Pancreas (tissue), 10 donors: ENCODE data around the gene HAND2. TPM values are rescaled to one million over a fixed set of nuclear protein-coding genes. Genes with fewer than 3 reads are reported as not detected.
A peak's percentile ranks its signal among the peaks of the same experiment; 100 is the strongest.

Experiments
- ATAC-seq, 4 donors: fragments of 200-7000 bp; cut with Tn5 transposase; one replicate each; pipeline versions ENCODE4 v1.8.0 to v1.9.1; 2020; ENCODE audit warnings: mild to moderate bottlenecking in 4 of 4, moderate library complexity in 4 of 4
- DNase-seq, 6 donors: peaks; one replicate each; pipeline ENCODE4 v3.0.0-alpha.2; 2020
- FAIRE-seq: peaks from 2 replicates; lab custom pipeline; 2012; peaks lifted over from hg19 to GRCh38; lab: Jason Lieb, UNC
- H3K27ac ChIP-seq, 4 donors: fragments of 200-600 bp; sonication (generic); 1 replicate in 3 of 4; 2 replicates in 1 of 4; pipeline versions ENCODE4 v1.5.0 to v1.8.0; 2020
- H3K27me3 ChIP-seq, 4 donors: fragments of 200-600 bp; one replicate each; pipeline ENCODE4 v1.8.0; 2021
- H3K36me3 ChIP-seq, 3 donors: fragments of 200-600 bp; sonication (generic) in 1 of 3; one replicate each; pipeline versions ENCODE4 v1.5.0 to v1.8.0; 2020 to 2021
- H3K4me1 ChIP-seq, 3 donors: fragments of 200-600 bp; one replicate each; pipeline ENCODE4 v1.8.0; 2021
- H3K4me3 ChIP-seq, 4 donors: fragments of 200-600 bp; sonication (generic) in 2 of 4; one replicate each; pipeline versions ENCODE4 v1.5.0 to v1.8.0; 2020 to 2021
- H3K9me3 ChIP-seq, 4 donors: fragments of 200-600 bp; one replicate each; pipeline ENCODE4 v1.8.0; 2021
- WGBS, 2 donors: extraction: QIAGEN DNeasy Blood & Tissue Kit; methylation state at CpG; one replicate each; pipeline ENCODE4 v1.1.7; 2013; 5-methylcytosine and 5-hydroxymethylcytosine counted together
- intact Hi-C, 3 donors: fragments of 100-400 bp; cut with DNase I; formaldehyde crosslinking; loops; one replicate each; pipeline versions ENCODE4 v1.11.1 to v1.14.2; 2022
- polyA plus RNA-seq, 2 donors: library from polyadenylated mRNA; stranded (reverse); fragments of 200-250 nt; gene quantifications; one replicate each; pipeline ENCODE4 v1.2.3, GENCODE V29; 2013
- total RNA-seq, 6 donors: library from RNA; stranded (reverse); fragmentation: NEBNext Ultra II Directional in 4 of 6; extraction: Animal tissue kit (Norgen Biotek cat#: 25700) in 4 of 6; gene quantifications; one replicate each; pipeline versions ENCODE4 v1.2.1 to v1.2.4, GENCODE V29; 2021 to 2023
- TF ChIP-seq, protein P1 (sequence below), 4 donors: fragments of 200-600 bp; sonication (generic) in 3 of 4; IDR thresholded peaks; one replicate each; pipeline versions ENCODE4 v1.5.0 to v1.8.0; 2021; ENCODE audit warnings: antibody characterized with exemption in 4 of 4
- donor health status: healthy with polysubstance abuse.
- donor health status: DM: no; HTN: no; CAD: no; lungs with moderate emphysema.
- donor health status: DM: no; HTN: no; CAD: no.
- donor health status: control.
- donor health status: control.
- donor health status: Bipolar disorder and iron deficiency.
- donor health status: DM: yes; HTN: yes; CAD: no.
- donor health status: DM: no; HTN: no; CAD: no.
- donor health status: DM: no; HTN: no; CAD: no.
- donor health status: DM: yes; HTN: yes; CAD: no.

Gene HAND2
- total and polyA plus RNA-seq, 8 donors, result 1.7 to 11.4 (median 3.5) TPM

DNA sequence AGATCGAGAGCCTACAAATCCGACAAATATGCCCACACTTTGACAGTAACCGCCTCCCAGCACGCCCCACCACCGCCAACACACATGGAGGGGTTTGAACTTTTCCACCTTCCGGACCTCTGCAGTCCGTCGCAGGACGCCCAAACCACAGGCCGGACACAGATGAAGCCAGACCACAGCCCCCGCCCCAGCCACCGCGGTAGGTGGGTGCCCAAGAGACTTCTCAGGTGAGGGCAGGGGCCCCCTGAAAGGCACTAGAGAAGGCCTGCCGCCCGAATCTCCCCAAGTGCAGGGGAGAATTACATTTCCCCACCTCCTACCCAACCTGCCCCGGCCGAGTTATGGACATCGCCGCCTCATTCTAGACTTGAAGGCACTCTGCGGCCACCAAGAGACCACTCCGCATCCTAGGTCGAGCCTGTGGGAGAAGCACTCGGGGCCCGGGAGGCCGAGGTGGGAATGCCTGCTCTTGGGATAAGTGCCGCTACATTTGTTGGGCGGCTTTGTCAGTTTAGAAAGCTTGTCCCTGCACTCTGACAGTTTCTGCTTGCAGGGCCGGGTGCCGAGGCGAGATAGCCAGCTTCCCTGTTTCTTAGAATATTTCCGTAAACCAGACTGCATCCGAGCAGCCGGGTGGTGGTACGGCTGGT is 21.5 kb downstream of the HAND2 start:
- DNase-seq (peak in 1 of 6 donors; percentile 53), ATAC-seq (no peak), FAIRE-seq (no peak)
- Histone ChIP-seq H3K36me3 (no peaks in the 10 kb centered on the region), H3K4me1 (no peaks in the 10 kb centered on the region), H3K27ac (peak overlapping the region in 1 of 4 donors; percentile 39), H3K9me3 (no peaks in the 10 kb centered on the region), H3K27me3 (no peaks in the 10 kb centered on the region), H3K4me3 (peak overlapping the region in 1 of 4 donors; percentile 45)
- 72 to 73% methylated on average over 34 of the region's 34 CpGs for WGBS, 2 donors
- TF ChIP-seq, protein P1, sequence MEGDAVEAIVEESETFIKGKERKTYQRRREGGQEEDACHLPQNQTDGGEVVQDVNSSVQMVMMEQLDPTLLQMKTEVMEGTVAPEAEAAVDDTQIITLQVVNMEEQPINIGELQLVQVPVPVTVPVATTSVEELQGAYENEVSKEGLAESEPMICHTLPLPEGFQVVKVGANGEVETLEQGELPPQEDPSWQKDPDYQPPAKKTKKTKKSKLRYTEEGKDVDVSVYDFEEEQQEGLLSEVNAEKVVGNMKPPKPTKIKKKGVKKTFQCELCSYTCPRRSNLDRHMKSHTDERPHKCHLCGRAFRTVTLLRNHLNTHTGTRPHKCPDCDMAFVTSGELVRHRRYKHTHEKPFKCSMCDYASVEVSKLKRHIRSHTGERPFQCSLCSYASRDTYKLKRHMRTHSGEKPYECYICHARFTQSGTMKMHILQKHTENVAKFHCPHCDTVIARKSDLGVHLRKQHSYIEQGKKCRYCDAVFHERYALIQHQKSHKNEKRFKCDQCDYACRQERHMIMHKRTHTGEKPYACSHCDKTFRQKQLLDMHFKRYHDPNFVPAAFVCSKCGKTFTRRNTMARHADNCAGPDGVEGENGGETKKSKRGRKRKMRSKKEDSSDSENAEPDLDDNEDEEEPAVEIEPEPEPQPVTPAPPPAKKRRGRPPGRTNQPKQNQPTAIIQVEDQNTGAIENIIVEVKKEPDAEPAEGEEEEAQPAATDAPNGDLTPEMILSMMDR (IDR thresholded peaks at IDR 0.05), result no peak
- intact Hi-C loops, result loop anchor here in 2 of 3 donors (10.0 kb wide), 3 partner anchors 236 to 606 kb away; no protein-coding TSS in a partner anchor

DNA sequence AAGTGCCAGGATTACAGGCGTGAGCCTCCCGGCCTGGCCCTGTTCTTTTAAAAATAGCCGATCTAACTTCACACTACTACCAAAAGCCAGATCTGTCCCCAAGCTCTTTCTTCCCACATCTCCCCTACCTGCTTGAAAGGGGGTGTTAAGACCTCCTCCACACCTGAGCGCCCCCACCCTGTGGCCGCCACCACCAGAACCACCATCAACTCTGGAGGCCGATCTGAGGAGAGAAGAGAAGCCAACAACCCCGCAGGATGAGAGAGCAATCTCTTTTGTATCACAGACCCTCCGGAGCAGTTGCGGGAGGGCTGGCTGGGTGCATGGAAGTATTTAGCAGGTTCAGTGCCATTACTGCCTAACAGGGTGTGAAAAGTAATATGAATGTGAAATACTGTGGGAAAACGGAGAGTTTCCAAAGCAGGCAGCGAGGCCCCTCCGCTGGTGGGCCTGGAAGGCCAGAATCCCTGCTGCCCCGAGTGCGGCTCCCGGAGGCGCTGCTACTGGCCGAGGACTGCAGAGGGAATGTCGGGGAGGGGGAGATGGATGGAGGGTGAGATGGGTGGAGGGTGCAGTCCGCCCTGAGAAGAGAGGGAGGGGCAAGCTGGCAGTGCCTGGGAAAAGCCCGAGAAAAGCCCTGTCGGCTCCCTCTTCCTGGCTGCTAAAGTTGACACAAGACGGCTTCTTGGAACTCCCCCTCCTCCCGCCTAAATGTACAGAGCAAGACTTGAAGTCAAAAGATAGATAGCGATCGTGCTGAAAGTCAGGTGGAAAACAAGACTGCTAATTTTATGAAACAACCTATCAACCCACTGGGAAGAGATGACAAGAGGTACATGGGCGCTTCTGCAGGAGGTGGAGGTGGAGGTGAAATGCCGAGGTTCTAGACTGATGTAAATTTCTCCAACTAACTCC is 22.3 kb downstream of the HAND2 start:
- TF ChIP-seq, protein P1 (IDR thresholded peaks at IDR 0.05), result no peak
- Histone ChIP-seq H3K36me3 (no peaks in the 10 kb centered on the region), H3K9me3 (no peaks in the 10 kb centered on the region), H3K4me3 (no peak overlapping the region), H3K27me3 (no peaks in the 10 kb centered on the region), H3K4me1 (no peaks in the 10 kb centered on the region), H3K27ac (no peak overlapping the region)
- intact Hi-C loops, result loop anchor here in 2 of 3 donors (10.0 kb wide), 3 partner anchors 237 to 607 kb away; no protein-coding TSS in a partner anchor
- ATAC-seq (no peak), DNase-seq (no peak), FAIRE-seq (no peak)
- WGBS, 2 donors, result 76 to 83% methylated on average over 27 of the region's 27 CpGs

DNA sequence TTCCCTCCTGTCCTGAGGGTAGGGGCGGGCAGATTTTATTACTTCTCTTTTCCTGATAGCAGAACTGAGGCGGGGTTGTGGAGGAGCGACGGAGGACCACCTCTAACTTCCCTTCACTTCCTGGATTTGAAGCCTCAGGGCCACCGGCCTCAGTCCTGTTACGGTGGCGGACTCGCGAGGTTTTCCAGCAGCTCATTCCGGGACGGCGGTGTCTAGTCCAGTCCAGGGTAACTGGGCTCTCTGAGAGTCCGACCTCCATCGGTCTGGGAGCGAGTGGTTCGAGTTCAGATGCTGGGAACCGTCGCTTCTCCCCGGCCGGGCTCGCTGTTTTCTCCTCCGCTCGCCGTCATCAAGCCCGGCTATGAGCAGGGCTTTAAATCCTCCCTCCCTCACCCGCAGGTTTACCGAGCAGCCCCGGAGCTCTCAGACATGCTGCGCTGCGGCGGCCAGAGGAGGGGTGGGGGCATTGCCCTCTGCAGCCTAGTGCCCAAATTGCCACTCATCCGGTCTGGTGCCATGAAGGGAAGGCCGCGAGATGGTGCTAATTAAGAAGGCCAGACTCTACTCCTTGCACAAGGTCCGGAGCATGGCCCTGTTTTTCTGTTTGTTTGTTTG is 23.3 kb downstream of the HAND2 start:
- H3K27ac ChIP-seq, result no peak overlapping the region
- TF ChIP-seq, protein P1 (IDR thresholded peaks at IDR 0.05), result no peak
- FAIRE-seq (no peak), ATAC-seq (no peak), DNase-seq (no peak)
- no peaks in the 10 kb centered on the region for H3K4me1 ChIP-seq
- intact Hi-C loops, result loop anchor here in 2 of 3 donors (10.0 kb wide), 3 partner anchors 238 to 608 kb away; no protein-coding TSS in a partner anchor
- WGBS, 2 donors, result 56 to 60% methylated on average over 35 of the region's 35 CpGs
- no peaks in the 10 kb centered on the region for H3K27me3 ChIP-seq
- H3K9me3 ChIP-seq, result no peaks in the 10 kb centered on the region
- no peaks in the 10 kb centered on the region for H3K36me3 ChIP-seq
- no peak overlapping the region for H3K4me3 ChIP-seq

DNA sequence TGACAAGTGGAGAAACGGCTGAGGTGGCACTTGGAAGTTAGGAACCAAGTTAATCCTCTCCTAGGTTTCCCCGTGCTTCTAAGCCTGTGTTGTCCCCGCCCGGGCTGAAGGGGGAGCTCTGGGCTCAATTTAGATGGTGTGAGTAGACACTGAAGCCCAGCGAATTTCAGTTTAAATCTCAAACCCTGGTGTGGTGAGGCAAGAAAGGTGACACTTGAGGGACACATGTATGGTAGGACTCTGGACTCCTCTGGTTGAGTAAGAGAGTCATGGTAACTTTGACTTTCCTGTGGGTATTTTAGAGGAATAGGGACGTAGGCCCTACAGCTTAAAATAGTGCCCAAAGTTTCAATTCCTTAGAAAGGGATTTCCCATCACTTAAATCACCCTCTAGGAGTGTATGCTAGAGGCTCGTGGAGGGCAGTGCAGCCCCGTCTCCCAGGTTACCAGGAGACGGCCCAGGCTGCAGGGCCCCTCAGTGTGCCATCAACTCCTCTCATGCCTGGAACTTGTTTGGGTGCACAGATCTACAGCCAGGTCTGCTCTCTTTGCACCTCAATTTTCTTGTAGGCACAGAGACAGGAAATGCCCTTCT is 24.0 kb downstream of the HAND2 start:
- FAIRE-seq (peak; percentile 9), DNase-seq (peak in 3 of 6 donors; percentile 60 to 82 (median 64)), ATAC-seq (peak; percentile 76 to 87 (median 84))
- Histone ChIP-seq H3K27me3 (no peaks in the 10 kb centered on the region), H3K36me3 (no peaks in the 10 kb centered on the region), H3K4me1 (no peaks in the 10 kb centered on the region), H3K4me3 (no peak overlapping the region), H3K27ac (no peak overlapping the region), H3K9me3 (no peaks in the 10 kb centered on the region)
- TF ChIP-seq, protein P1 (IDR thresholded peaks at IDR 0.05), result peak; percentile 25 to 70 (median 57)
- intact Hi-C loops, result loop anchor here in 2 of 3 donors (10.0 kb wide), 3 partner anchors 239 to 609 kb away; no protein-coding TSS in a partner anchor
- WGBS, 2 donors, result 25 to 33% methylated on average over 9 of the region's 9 CpGs
